ENCODE data around the gene MPO. TPM values are rescaled to one million over a fixed set of nuclear protein-coding genes. Genes with fewer than 3 reads are reported as not detected.

Gene MPO
- total and polyA plus RNA-seq, 2 donors (not counting 3 experiments of a cell fraction or from before 2014, with no cell fraction given) = not detected

DNA sequence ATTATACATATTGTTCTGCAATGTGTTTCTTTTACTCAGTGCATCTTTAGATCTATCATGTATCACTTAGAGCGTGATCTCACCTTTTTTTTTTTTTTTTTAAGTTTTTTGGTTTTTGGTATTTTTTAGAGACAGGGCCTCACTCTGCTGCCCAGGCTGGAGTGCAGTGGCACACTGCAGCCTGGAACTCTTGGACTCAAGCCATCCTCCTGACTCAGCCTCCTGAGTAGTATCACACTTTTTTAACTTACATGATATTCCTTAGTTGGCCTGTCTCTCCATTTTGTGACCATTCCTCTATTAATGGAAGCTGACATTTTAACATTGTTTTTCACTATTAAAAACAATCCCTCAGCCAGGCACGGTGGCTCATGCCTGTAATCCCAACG lies 4.7 kb upstream of the MPO start:
- intact Hi-C loops (cut with micrococcal nuclease) = no loop called here
- Histone ChIP-seq H3K4me3 (replicated peaks in 1 of 3; ENCODE audit: insufficient read depth in 1 of 3, low read depth in 1 of 3, low read length in 3 of 3) (no peak overlapping the region), H3K27me3 (ENCODE audit: control insufficient read depth in 2 of 2, insufficient read depth in 2 of 2, low read length in 2 of 2) (peaks cover 0 to 4% of the 10 kb centered on the region in 2 experiments), H3K4me2 (ENCODE audit: insufficient read depth, low read length) (no peak overlapping the region), H3K9ac (replicated peaks; ENCODE audit: extremely low read depth, insufficient read depth, low read length) (no peak overlapping the region), H3K4me1 (ENCODE audit: control insufficient read depth, extremely low read depth, insufficient read depth, low read length) (no peaks in the 10 kb centered on the region), H3K9me1 (replicated peaks; ENCODE audit: control insufficient read depth, extremely low read depth, insufficient read depth, low read length) (no peaks in the 10 kb centered on the region), H3K79me2 (ENCODE audit: control insufficient read depth, insufficient read depth, low read length) (no peaks in the 10 kb centered on the region), H3K36me3 (ENCODE audit: control insufficient read depth in 2 of 2, extremely low read depth in 1 of 2, insufficient read depth in 2 of 2, low read length in 2 of 2) (no peaks in the 10 kb centered on the region), H4K20me1 (replicated peaks; ENCODE audit: control insufficient read depth, extremely low read depth, insufficient read depth, low read length) (no peaks in the 10 kb centered on the region), H3K27ac (ENCODE audit: insufficient read depth, low read depth, low read length) (no peak overlapping the region), H3K9me3 (replicated peaks; ENCODE audit: control insufficient read depth, insufficient read depth, low read length) (no peaks in the 10 kb centered on the region), H2AFZ (ENCODE audit: low read depth, low read length) (no peak overlapping the region)
- POLR2A ChIA-PET = no interaction called here
- no TSS peak for BruUV-seq (replicated peaks)
- DNase-seq (ENCODE audit: low read depth, low spot score) (no peak), FAIRE-seq (no peak)
- no peak for TF ChIP-seq GATA2 (IDR thresholded peaks at IDR 0.05; ENCODE audit: insufficient read depth, insufficient read length, low read depth, low read length)
- TF ChIP-seq, protein P1, sequence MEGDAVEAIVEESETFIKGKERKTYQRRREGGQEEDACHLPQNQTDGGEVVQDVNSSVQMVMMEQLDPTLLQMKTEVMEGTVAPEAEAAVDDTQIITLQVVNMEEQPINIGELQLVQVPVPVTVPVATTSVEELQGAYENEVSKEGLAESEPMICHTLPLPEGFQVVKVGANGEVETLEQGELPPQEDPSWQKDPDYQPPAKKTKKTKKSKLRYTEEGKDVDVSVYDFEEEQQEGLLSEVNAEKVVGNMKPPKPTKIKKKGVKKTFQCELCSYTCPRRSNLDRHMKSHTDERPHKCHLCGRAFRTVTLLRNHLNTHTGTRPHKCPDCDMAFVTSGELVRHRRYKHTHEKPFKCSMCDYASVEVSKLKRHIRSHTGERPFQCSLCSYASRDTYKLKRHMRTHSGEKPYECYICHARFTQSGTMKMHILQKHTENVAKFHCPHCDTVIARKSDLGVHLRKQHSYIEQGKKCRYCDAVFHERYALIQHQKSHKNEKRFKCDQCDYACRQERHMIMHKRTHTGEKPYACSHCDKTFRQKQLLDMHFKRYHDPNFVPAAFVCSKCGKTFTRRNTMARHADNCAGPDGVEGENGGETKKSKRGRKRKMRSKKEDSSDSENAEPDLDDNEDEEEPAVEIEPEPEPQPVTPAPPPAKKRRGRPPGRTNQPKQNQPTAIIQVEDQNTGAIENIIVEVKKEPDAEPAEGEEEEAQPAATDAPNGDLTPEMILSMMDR (IDR thresholded peaks at IDR 0.05; ENCODE audit: extremely low read depth in 1 of 2, insufficient read depth in 1 of 2, low read depth in 1 of 2, low read length in 2 of 2) = no peak
- no peak for TF ChIP-seq POLR2A (IDR thresholded peaks at IDR 0.05; ENCODE audit: low read depth, low read length)
- no peak for TF ChIP-seq JUN (IDR thresholded peaks at IDR 0.05; ENCODE audit: borderline replicate concordance, insufficient read depth, insufficient read length, low read depth)
- no peak for TF ChIP-seq POLR2AphosphoS5 (IDR thresholded peaks at IDR 0.05; ENCODE audit: insufficient read depth, low read depth, low read length)
- TF ChIP-seq EZH2 (IDR thresholded peaks at IDR 0.05; ENCODE audit: borderline replicate concordance, low read depth, low read length, severe bottlenecking) = no peak
- dilution Hi-C loops (cut with MboI; ENCODE audit: extremely low pct_ligation_motif_present, low sequenced_read_pairs) = no loop called here
- CTCF ChIA-PET = no interaction called here

All from endothelial cell of umbilical vein (primary cell).